Hematopoietic multipotent progenitor cell treated with erythropoietin and hydrocortisone succinate and interleukin-3 and kit ligand, for 15 days (in vitro differentiated cells): ENCODE data around the gene NIPSNAP2.
"Not testable (repeated sequence)": the region's sequence is repeated elsewhere in the genome, so short reads cannot be mapped to it uniquely, and the experiment has no call there.

Experiments used
- DNase-seq: peaks from one replicate; pipeline ENCODE4 v3.0.0-alpha.2; 2015; ENCODE audit warnings: low spot score

NIPSNAP2 gene

GRCh38 chr7:56047446-56048116 lies 83.2 kb downstream of the NIPSNAP2 start:
- peak; percentile 30 for DNase-seq

- DNase-seq, result no peak
These were observed 83.9 kb downstream of the NIPSNAP2 start for GRCh38 chr7:56048245-56048644.

GRCh38 chr7:56048763-56049162 lies 84.4 kb downstream of the NIPSNAP2 start:
- DNase-seq, result not testable (repeated sequence)
